HG02588 (cell line): ENCODE results near the gene GJB6.

Experiments
- ATAC-seq: cut with Tn5 transposase; IDR thresholded peaks from one replicate; pipeline ENCODE4 v1.9.1; 2021; ENCODE audit warnings: mild to moderate bottlenecking, moderate library complexity; ENCODE audit not compliant: unreplicated experiment

The GJB6 gene

GRCh38 chr13:20190481-20191310 lies 41.4 kb downstream of the GJB6 start:
- ATAC-seq = no peak

- no peak for ATAC-seq
Observed at GRCh38 chr13:20190076-20190475, 42.0 kb downstream of the GJB6 start.

- ATAC-seq = no peak
Observed at GRCh38 chr13:20188667-20189553, 43.2 kb downstream of the GJB6 start.

GRCh38 chr13:20186771-20187170 lies 45.3 kb downstream of the GJB6 start:
- ATAC-seq = no peak

GRCh38 chr13:20185366-20186056 lies 46.6 kb downstream of the GJB6 start:
- no peak for ATAC-seq

- no peak for ATAC-seq
Observed at GRCh38 chr13:20182231-20182846, 49.8 kb downstream of the GJB6 start.

- no peak for ATAC-seq
Observed at GRCh38 chr13:20181188-20181587, 50.9 kb downstream of the GJB6 start.

- no peak for ATAC-seq
Observed at GRCh38 chr13:20178156-20178555, 54.0 kb downstream of the GJB6 start.

GRCh38 chr13:20177049-20177831 lies 54.9 kb downstream of the GJB6 start:
- no peak for ATAC-seq

- no peak for ATAC-seq
Observed at GRCh38 chr13:20175907-20176652, 56.0 kb downstream of the GJB6 start.

GRCh38 chr13:20175406-20175794 lies 56.7 kb downstream of the GJB6 start:
- ATAC-seq = no peak

GRCh38 chr13:20174656-20175405 lies 57.3 kb downstream of the GJB6 start:
- ATAC-seq = peak; percentile 94

GRCh38 chr13:20173116-20173746 lies 58.9 kb downstream of the GJB6 start:
- ATAC-seq = no peak
